Measurements from ENCODE around the gene DGKG.

DGKG gene

DNA sequence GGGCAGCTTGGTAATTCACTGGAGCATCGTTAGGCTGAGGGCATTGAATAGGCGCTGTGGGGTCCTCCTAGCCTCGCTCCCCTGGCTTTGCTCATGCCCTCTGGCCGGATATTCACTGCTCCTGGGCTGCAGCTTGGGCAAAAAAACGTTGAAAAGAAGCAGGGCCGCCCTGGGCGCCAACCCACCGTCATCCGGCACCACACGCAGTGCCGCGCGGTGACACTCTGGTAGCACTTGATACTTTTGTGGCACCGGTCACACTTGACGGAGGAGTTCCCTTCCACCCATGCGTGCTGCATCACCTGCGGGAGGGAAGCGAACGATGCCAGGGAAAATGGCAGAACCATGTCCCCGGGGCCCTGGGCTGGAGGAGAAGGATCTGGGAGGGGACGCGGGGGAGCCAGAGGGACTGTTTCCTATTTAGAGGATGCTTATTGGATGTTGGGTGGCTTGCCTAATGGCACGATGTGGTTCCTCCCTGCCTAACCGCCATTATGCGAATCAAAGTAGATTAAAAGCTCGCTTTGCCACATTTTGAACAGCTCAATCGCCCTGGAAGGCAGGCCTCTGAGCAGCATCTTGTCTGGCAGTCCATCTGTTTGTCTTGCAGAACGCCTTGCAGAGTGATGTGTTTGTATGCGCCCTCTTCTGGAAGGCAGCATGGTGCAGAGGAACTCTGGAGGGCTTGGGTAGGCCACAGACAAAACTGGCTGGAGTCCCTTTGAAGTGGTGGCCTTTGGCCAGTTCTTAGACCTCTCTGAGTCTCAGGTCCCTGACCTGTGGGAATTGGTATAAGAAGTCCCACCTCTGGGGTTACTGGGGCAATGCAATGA lies 93.2 kb downstream of the DGKG start:
- no peak for DNase-seq

DNA sequence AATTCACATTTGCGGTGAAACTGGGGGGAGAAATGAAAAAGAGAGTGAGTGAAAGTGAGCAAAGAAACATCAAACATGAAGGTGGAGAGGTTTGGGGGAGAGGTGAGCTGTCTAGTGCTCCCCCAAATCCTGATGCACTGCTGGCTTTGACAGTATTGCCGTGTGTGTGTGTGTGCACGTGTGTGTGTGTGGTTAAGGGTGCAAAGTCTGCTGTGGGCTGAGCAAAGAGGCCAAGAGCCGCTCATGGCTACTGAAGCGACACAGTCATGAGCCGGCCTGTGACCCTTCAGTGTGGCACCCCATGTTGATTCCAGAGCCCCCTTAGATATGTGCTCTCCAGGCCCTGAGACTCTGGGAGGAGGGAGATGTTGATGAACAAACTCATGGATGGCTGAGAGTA lies 94.3 kb downstream of the DGKG start:
- DNase-seq, result no peak

DNA sequence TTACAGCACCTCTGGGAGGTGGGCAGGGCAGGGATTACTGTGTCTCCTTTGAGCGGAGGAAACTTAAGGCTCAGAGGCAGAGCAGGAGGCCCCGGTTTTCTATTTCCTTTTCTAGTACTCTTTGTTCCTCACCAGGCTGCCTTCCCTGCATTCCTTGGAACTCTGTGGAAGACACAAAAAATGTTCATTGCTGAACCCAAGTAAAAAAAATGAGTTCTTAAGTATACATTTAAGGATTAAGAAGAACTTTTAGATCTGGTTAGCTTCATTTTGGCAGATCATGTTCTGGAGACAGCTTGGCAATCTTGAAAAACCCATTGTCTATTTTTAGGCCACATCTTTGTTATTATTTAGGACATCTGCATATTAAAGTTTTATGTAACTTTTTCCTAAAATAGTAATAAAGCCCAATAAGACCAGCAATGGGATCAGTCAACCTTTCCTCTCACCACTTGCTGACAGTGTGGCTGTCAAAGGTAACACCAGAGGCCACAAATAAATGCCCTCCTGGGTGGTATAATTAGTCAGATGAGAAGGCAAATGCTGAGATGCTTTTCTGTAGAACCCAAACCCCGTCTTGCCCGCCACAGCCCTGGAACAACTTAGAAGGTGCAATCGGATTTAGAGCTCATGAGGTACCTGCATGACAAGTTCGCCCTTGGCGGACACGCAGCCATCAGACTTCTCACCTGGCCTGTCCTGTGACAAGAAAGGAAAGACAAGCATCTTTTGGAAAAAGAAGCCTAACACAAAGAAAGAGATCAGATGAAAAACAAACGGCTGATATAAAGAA lies 97.2 kb downstream of the DGKG start:
- no peak for DNase-seq

DNA sequence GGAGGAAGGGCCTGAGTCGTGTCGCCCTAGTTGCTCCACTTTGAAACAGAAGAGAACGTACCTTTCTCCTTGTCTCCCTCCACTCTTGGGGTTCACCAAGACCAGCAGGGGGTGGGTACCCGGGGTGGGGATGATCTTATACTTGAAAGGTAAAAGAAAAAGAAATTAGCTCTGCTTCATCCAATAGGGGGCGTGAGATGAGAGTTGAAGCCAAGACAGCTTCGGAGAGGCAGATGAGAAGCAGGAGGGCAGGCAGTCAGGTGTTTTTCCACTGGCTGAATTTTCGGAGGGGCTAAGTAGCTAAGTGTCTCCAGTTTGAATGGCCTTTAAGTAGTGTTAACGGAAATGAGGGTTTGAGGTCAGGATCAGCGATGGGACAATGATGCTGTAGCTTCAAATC lies 100.4 kb downstream of the DGKG start:
- DNase-seq, result no peak

DNA sequence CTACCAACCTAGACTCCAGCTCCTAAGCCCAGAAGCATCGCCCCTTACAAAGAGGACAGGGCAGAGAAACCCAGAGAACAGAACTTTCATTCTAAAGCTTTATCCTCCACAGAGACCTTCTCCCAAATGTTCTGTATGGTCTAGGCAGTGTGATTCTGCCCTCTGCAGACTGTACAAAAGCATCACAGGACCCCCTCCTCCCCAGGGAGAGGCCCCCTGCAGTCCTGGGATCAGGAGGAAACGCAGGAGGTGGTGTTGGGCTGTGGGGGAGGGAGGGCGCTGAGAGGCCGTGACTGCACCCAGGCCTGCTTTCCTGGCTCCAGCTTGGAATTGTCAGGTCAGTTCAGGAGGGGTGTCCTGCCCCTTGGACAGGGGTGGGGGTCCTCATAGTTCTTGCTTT lies 101.3 kb downstream of the DGKG start:
- DNase-seq, result no peak

DNA sequence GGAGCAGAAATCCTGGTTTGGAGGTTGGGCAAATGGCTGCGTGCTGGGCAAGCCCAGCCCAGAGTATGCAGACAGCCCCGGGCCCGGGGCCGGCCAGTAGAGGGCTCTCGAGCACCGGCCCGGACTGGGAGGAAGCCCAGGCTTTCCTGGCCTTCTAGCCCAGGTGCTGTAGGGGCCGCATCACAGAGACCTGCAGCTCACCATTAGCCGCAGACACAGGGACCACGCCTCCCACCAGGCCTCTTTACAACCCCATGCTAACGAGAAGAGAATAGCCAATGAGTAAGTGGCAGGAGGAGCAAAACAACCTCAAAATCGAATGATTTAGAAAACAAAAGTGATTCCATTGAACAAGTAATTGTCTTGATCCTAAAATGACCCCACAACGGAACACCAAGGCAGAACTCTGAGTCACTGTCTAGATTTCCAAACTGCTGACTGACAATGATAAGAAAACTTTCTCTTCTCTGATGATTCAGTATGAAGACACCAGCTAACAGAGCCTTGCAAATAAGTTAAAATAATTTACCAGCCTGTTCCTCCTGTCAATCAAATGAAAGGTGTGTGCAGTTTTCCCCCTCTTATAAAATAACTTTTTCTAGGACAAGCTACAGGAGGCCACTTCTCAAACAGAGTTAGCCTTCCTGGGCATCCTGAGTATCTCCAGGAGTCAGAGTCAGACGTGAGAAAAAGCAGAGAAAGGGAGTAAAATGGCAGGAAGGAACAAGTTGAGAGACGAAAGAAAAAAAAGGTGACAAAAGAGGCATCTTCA lies 102.2 kb downstream of the DGKG start:
- peak; percentile 75 for DNase-seq

DNA sequence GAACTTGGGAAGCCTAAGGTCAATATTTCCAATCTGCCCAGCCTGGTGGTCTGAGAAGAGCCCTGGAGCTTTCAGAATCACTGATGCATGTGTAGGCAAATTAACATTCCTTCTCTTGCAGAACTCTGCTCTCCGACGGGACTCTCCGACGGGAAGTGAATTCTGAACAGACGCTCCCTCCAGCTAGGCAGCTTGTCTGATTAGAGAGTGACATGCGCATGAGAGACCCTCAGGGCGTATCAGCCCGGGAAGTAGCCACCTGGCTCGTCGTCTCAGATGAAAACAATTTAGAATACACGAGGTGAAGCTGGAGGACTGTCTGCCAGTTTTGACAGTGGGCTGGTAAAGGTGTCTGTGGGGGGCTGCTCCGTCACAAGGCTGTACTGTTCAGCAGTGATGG lies 103.1 kb downstream of the DGKG start:
- no peak for DNase-seq

DNA sequence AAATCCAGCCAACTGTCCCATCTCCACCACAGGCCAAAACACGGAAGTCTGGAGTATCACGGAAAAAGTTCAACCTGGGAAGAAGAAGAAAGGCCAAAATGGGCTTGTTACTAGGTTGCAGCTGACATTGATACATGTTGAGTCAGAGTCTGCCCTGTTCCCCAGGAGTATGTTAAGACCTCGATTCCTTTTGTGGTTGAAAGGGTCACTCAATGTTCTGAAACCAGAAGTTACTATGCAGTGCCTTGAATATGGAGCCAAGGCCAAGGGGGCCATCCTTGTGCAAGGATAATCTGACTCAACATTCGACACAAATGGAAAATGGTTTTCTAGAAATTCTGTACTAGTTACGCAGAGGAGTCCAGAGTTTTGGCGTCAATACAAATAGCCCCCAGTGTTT lies 104.2 kb downstream of the DGKG start:
- DNase-seq, result no peak

DNA sequence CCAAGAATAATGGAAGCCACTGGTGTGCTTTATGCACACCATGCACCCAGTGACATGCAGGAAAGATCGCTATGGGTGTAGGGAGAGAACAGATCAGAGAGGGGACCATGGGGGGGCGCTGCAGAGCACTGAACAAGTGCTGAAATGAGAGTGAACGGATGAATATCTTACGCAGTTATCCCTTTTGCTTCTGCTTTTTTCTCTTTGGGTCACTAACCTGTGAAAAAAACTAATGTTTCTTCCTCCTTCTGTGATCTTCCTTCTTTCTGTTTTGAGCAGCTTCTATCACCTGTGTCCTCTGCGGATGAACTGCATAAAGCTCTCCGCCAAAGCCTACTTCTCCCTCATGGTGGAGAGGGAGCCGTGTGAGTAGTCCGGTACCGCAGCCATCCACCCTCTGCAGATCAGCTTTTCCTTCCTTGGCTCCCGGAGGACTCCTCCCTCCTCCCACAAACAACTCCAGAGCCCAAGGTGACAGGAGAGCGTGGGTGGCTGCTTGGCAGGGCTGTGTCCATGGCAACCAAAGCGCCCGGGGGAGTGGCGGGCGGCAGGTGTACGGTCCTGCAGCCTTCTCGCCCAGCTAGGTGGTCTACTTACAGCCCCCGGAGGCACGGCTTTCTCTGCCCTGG lies 106.2 kb downstream of the DGKG start:
- DNase-seq, result no peak

DNA sequence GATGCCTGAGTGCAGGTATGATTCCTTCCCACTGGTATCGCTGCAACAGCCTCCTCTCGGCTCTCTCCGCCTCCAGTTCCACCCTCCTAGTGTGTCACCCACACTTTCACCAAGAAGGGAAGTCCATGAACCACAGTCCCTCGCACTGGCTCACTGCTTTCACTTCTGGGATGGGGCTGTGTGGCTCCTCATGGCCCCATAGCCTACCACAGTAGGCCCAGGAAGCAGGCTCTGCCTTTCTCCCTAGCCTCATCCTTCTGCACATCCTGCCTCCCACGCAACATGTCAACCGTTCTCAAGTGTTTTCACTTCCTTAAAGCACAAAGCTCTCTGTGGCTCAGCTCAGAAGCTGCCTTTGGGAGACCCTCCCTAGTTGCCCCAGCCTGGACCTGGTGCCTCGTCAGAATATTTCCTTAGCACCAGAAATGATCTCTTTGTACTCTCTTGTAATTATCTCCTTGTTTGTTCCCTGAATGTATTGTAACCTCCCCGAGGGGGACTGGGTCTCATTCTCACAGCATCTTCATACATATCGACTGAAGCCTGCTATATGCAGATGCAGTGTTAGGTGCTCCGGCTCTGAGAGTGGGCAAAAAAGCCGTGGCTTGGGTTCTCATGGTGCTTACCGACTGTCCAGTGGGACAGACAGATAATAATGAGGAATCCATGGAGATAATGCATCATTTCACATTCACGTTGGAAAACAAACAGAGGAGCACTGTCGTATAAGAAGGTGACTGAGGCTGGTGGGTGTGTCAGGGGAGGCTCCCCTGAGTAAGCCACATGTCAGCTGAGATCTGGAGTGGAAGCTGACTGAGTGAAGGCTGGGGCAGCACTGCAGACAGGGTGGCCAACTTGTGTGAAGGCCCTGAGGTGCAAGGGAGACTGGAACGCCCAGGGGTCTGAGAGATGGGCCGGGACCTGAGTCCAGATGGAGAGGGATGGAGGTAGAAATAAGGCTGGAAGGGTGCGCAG lies 107.1 kb downstream of the DGKG start:
- peak; percentile 27 for DNase-seq

DNA sequence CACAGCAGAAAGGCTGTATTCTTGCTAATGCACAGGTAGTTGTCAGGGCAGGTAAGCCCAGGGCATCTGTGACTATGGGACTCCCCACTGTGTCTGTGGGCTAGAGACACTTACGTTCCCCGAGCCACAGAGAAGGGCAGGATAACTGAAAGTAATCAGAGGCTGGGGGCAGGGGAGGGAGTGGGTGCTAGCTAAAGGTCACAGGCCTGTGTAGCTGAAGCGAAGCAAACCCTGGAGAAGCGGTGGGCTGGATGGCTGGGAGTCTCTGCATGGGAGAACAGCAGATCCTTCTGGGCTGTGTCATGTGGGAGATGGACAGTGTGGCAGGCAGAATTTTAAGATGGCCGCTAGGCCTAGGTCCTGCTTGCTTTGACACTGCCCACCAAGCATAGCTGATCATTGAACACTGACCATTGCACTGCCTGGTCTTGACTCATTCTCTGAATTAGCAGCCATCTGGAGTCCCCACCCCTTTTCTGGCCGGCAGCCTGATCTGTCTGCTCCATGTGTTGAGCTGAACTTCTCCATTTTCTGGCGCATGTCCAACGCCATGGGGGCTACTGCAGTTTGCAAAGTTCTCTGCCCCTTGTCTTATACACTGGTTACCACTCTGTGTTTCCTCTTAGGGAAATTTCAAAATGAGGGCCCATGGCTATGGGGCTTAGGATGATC lies 110.0 kb downstream of the DGKG start:
- no peak for DNase-seq

DNA sequence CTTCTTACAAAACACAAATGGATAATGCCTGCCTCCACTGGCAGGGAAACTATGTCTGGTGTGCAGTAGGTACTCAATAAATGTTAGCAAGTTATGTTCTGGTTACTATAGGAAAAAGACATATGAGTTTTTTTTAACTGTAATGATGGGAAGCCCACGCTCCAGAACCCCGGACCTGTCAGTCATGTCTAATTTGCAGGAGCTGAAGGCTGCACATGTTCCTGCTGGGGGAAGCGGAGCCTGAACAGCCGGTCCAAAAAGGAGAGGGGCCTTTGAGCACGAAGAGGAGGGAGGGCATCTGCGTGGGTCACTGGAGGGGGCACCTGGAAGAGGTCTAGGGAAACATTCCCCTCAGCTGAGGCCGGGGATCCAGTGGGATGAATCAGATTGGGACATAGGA lies 113.2 kb downstream of the DGKG start:
- DNase-seq, result no peak

DNA sequence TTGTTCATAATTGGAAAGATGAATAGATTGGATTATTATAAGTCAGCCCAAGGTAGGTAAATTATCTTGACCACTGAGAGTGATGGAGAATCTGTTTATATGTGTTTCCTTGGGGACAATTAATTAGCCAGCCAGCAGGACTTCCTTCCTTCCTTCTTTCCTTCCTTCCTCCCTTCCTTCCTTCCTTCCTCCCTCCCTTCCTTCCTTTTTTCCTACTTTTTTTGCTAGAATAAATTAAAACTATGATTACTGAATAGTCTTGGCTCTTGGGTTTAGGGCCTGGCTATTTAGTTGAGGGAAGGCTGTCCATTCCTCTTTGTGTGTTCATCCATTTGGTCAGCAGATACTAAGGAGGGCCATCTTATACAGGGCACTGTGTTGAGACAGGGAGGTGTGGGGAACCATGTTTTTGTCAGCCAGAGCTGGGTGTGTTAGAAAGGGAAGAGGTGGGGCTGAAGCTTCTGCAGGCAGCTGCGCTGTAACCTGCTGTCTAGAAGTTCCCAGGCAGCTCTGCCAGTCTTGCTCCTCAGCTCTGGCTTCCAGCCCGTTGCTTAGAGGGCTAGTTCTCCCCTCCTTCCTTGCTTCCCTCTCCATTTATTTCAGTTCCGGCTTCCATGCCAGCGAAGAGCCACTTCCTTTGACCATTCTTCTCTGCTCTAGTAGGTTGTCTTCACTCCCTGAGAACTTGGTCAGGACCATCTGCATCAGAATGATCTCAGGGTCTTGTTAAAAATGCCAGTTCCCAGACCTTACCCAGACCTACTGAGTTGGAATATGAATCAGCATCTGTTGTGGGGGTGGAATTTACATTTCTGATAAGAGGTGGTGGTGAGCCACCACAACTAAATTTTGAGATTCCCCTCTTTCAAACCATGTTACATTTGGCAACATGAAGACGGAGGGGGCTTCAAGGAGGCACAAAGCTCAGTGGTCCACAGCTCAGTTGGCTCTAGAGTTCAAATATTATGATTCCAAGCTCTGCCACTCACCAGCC lies 113.9 kb downstream of the DGKG start:
- no peak for DNase-seq

DNA sequence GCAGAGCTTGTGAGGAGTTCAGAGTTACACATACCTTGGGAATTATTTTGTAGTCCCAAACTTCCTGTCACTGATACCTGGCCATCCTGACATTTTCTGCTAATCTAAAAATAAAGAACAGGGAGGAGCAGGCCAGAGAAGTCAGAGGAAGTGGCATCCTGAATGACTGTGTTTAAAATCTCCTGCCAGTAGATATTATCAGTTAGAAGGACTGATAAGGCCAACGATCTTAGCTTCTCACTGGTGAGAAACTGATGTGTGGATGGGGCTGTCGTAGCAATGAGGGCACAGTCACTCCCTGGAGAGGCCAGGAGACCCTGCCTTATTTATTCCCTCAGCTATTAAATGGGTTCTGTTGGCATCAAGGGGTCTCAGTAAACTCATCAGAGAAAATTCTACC lies 115.1 kb downstream of the DGKG start:
- DNase-seq, result no peak

DNA sequence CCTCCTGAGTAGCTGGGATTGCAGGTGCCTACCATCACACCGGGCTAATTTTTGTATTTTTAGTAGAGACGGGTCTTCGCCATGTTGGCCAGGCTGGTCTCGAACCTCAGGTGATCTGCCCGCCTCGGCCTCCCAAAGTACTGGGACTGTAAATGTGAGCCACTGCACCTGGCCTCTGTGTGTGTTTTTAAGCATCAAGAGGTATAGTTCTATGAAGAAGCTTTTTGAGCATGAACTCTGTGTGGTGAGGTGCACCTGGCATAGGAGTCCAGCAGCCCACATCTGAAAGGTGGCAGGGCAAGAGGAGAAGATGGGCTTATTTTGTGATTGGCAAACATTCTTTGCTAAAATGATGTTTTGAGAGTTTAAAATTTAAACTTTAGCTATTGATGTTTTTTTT lies 118.0 kb downstream of the DGKG start:
- DNase-seq, result no peak

DNA sequence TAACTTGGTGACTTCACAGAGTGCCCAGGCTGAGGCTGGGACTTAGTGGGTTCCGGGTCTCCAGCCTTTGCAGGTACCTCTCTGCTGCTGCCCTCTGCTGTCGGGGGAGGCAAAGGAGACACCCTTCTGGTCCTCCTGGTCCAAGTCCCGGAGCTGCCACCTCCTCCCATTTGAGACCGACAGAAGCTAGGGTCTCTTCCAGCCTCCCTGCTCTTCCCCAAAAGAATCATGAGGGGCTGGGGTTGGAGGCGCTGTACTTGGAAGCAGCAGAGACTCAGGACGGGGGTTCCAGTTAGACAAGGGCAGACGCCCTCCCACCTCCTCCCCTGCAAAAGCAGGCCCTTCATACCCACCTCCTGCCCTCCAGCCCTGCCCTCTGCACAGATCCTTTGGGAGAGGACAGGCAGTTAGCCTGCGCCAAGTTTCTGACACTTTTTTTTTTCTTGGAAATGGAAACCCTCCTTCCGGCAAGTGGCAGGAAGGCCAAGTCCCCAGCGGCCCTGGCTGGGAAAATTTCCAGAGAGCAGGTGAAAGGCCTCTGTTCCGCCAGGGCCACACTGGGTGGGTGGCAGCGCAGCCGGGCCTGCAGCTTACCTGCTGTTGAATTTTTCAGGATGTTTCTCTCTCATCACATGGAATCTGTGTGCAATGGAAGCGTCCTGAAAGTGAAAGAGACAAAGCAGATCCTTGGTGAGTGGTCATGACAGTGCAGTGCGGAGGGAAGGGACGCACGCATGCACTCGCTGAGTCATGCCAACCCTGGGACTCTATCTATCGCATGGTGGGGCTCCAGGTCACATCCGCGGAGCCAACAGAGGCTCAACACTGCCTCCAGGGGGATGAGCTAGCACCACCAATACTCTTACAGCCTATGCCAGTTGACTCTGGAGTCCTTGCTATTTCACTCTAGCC lies 119.9 kb downstream of the DGKG start:
- peak; percentile 41 for DNase-seq

DNA sequence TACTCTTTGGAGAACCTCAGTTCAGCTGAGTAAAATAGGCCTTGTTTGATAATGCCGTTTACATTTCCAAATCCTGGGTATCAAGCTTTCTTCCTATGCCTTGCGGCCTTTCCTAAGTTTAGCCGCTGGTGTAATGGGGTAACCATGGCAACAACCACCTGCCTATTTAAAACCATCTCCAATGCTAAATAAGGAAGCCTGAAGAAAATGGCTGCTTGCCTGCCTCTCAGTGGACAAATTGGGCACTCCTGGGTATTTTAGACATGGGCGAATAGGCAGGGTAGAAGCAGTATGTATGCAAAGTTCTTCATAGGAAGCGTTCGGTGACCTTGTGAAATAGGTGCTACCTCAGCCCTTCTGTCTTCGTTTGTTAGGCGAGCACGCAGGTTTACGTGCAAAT lies 122.7 kb downstream of the DGKG start:
- no peak for DNase-seq

DNA sequence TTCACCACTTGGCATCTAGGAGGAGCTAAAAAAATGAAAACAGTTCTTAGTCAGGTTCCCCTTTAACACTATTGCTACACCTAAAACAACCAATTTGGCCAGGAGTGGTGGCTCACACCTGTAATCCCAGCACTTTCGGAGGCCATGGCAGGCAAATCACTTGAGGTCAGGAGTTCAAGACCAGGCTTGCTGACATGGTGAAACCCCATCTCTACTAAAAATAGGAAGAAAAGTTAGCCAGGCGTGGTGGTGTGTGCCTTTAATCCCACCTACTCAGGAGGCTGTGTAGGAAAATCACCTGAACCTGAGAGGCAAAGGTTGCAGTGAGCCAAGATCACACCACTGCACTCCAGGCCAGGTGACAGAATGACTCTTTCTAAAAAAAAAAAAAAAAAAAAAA lies 124.1 kb downstream of the DGKG start:
- no peak for DNase-seq

All from CD4-positive, alpha-beta T cell treated with Interleukin-6 for 4 hours (primary cell).